ENCODE data around the gene PRDM16.

GRCh38 chr1:3251099-3251806 lies 182.2 kb downstream of the PRDM16 start:
- no peak for TF ChIP-seq EZH2 (IDR thresholded peaks at IDR 0.05; ENCODE audit: low read length)
- no peak for TF ChIP-seq CTCF (optimal IDR thresholded peaks at IDR 0.05 in 1 of 3, IDR thresholded peaks at IDR 0.05 in 1 of 3, conservative IDR thresholded peaks at IDR 0.05 in 1 of 3; ENCODE audit: extremely low read depth in 1 of 3, insufficient read depth in 2 of 3, low read length in 3 of 3)
